Activated CD8-positive, alpha-beta memory T cell treated with anti-CD3 and anti-CD28 coated beads, Interleukin-2, amount 50 U/mL, for 4 hours (primary cell): ENCODE measurements around the gene UFD1.

ENCODE experiments used
- DNase-seq: peaks from one replicate; pipeline ENCODE4 v3.0.0-alpha.2; 2020

UFD1 gene

DNA sequence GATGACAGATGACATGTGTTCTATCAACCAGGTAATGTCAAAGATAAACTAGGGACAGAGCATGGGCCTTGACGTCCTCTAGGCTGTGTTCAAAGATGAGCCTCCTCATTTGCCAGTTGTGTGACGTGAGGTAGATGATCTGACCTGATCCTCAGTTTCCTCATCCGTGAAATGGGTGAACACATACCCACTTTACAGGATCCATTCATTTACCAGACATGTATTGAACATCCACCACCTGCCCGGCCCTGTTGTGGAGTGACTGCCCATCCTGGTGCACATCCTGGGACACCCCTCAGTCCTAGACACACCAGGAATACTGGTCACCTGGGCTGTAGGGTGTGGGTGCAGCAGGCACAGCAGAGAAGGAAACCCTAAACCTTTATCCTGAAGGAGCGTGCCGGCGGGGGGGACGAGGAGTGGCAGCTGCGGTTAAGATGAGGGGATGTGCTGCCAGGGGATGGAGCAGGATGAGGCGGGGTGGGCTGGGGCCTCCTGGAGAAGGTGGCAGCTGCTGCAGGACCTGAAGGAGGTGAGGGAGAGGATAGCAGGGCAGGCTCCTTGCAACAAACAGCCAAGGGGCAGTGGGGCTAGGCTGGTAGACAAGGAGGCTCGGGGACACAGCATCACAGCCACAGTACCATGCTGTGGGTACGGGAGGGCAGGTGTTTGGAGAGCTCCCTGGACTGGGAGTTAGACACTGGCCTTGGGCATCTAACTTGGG lies 36.8 kb upstream of the UFD1 start:
- DNase-seq, result no peak

DNA sequence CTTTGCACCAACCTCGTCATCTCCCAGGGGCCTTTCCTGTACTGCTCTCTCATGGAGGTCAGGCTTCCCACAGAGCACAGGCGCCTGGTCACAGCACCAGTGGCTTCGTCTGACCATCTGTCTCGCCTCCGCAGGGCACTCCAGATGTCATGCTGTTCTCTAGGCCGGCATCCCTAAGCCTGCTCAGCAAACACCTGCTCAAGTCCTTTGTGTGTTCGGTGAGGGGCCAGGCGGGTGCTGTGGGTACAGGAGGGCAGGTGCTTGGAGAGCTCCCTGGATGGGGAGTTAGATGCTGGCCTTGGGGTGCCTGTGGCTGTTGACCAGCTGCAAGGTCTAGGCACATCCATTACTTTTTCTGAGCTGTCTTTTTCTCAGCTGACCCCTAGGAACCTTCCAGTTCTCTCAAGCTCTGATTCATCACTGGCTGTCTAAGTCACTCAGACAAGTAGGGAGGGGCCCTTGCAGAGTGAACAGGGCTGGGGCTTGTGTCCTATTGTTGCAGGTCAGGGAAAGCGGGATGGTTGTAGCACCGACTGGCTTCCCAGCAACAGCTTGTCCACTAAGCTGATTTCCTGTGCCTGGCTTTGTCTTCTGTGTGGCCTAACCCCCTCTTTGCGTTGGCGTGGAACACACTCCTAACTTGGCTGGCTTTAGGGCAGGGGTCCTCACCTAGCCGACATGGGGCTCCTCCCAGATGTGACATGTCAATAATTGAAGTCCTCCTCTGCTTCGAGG lies 36.0 kb upstream of the UFD1 start:
- no peak for DNase-seq

- DNase-seq, result no peak
These were observed 34.8 kb upstream of the UFD1 start for GRCh38 chr22:19513823-19514222.

DNA sequence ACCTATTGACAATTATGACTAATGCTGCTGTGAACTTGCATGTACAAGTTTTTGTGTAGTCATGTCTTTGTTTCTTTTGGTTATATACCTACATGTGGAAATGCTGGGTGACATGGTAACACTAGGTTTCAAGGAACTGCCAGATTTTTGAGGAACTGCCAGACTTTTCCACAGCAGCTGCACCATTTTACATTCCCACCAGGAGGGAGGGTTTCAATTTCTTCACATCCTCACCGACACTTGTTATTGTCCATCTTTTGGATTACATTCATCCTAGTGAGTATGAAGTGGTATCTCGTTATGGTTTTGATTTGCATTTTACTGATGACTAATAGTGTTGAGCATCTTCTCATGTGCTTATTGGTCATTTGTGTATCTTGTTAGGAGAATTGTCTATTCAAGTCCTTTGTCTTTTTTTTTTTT lies 31.9 kb upstream of the UFD1 start:
- DNase-seq, result no peak

DNA sequence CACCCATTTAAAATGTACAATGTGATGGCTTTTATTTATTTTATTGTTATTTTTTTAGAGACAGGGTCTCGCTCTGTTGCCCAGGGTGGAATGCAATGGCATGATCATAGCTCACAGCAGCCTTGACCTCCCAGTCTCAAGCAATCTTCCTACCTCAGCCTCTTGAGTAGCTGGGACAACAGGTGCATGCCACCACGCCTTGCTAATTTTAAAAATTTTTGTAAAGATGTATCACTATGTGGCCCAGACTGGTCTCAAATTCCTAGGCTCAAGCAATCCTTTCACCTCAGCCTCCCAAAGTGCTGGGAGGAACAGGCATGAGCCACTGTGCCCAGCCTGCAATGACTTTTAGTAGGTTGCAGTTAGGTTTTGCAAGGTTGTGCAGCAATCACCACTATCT lies 30.9 kb upstream of the UFD1 start:
- no peak for DNase-seq

DNA sequence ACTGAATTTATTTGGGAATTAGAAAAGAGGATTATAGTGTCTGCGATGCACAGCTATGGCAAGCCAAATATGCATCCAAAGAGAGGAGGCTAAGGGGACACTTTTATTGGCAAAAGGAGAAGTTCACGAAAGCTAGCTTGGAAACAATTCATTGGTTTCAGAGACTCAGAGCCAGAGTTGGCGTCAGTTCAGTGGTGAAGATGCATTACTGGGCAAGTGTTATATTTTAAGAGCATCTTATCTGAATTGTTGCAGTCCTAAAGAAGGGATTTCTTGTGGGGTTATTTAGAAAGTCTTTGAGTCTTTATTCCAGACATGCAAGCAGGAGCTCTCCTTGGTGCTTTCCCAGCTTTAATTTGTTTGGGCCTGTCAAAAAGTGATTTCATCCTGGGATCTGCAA lies 30.2 kb upstream of the UFD1 start:
- no peak for DNase-seq

DNA sequence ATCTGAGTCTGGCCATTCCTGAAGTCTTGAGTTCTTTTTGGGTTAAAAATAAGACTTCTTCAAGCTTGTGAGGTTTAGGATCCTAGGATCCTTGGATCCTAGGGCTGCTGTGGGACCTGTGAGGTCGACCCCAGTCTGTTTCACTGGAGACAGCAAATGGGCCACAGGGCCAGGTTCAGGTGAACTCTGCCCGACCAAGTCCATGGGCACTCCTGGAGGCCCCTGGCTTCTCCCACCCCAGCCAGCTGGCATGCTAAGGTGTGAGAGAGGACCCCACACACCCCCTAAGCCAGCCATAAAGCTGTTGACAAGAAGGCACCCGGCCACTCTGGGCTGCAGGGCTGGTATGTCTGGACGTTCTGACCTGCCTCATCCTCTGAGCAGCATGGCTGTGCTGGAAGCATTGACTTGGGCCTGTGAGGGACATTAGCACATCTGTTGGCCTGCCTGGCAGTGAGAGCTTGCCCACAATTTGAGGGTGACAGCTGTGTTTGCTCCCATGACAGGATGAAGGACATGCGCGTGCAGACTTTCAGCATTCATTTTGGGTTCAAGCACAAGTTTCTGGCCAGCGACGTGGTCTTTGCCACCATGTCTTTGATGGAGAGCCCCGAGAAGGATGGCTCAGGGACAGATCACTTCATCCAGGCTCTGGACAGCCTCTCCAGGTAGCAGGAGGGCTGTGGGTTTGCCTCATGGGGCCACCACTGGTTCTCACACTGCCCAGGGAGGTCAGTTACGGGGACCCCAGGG lies 29.2 kb upstream of the UFD1 start:
- DNase-seq, result no peak

DNA sequence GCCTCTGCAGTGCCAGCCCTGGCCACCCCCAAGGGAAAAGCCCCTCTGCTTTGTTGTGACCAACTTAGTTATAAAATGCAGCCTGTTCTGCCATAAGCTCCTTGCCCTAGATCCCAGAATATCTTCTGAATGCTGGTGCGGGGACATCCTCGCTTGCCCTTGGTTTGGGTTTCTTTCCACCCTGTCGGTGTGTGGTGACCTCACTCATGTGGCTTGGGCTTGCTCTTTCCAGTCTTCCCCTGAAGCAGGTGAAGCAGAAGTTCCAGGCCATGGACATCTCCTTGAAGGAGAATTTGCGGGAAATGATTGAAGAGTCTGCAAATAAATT lies 28.5 kb upstream of the UFD1 start:
- DNase-seq, result no peak

DNA sequence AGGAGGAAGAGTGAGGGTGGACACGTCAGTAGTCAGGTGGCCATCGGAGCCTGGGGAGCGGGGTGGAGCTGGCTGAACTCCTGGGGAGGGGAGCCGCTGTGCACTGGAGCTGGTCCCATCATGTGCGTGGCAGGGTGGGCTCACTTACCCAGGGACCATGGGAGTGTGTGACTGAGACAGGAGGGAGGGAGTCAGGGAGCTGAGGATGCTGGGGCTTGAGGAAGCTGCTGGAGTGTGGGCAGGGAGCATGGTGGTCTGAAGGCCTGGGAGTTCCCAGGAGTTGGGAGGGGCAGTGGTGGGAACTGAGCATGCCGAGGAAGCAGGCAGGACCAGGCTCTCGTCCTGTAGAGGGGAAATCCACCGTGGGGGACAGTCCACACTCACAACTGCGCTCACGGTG lies 27.2 kb upstream of the UFD1 start:
- no peak for DNase-seq

- no peak for DNase-seq
These were observed 26.7 kb upstream of the UFD1 start for GRCh38 chr22:19505735-19506126.

- no peak for DNase-seq
These were observed 26.1 kb upstream of the UFD1 start for GRCh38 chr22:19504900-19505734.

DNA sequence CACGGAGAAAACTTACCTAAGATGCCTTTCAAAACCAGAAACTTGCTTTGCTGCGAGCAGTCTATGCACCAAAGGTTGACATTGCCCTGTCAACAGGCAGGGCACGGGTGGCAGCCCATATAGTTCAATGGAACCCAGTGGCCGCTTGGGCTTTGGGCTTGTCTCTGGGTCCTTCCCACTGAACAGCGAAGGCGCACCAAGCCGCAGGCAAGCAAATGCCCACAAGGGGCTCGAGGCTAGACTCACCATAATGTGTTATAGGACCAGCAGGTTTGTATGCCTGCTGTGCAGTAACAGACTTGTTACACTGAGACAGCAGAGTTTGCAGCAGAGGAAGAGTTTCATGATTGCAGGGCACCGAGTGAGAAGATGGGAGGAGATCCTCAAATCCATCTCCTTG lies 24.9 kb upstream of the UFD1 start:
- no peak for DNase-seq

DNA sequence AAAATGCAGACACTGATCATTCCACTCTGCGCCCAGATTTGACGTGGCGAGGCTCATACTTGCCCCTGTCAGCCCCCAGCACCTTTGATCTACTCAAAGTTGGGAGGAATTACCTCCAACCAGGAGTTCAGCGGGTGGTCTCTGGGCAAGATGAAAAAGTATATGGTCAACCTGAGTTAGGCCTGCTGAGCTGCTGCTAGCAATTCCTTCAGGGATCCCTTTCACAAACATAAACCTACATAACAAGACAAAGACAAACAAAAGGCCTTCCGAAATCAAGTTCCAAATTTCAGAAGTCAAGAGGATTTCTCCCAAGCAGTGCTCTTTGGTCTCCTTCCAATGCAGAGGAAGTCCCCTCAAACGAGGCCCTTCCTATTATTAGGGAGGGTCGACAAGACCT lies 24.4 kb upstream of the UFD1 start:
- no peak for DNase-seq

DNA sequence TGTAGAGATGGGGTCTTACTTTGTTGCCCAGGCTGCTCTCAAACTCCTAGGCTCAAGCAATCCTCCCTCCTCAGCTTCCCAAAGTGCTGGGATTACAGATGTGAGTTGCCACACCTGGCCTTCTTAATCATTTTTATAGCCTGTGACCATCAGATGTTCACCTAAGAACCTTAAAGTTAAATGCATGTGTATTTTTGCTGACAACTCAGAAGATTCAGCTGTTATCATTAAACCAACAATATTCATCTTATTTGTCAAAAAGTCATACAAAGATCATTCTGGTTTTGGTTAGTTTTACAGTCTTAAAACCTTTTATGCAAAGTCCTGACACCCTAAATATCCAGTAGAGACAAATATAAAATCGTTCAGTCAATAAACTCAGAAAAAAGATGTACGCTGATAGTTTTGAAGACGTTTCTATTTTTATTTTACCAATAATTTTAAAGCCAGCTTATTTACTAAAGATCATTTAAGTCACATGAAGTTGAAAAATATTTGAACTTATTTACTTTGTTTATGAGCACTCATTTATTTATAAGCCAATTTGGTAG lies 23.0 kb upstream of the UFD1 start:
- DNase-seq, result no peak

DNA sequence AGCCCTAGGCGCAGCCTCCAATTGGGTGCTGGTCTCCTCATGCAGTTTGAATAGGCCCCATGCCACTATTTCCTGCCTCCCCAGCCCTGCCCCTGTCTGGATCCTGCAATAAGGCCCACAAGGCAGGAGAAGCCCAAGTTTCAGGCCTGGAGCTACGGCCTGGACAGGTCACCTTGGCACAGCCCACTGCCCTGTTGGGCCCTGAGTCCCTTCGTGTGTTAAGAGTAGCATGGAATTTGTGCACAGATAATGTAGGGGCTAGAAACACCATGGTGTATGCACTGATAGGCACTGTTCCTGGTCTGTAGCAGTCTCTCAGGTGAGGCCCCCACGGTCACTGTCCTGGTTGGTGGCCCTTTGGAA lies 20.9 kb upstream of the UFD1 start:
- DNase-seq, result no peak

DNA sequence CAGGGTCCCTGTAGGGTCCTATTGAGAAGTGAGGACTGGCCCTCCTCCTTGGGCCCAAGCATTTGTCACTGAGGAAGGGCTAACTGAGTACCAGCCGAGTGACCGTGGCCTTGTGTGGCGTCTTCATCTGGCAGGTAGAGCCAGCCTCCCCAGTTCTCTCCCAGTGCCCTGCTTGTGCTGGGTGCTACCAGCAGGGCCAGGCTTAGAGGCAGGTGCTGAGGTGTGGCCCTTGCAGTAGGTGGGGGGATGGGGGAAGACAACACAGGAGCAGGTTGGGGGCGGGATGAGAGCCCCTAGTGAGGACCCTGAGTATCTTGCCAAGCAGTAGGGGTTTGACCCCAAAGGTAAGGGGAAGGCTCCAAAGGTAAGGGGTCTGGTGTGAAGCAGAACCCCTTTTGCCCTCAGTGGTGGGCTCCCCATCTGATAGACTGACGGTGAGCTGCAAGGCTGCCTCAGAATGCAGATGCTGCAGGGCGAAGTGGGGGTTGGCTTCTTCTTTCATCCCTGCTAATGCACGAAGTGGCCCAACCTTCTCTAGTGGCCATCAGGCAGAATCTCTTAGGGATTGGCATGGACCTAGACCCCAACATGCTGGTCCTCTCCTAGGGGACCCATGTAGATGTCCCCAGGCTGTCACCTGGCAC lies 20.4 kb upstream of the UFD1 start:
- DNase-seq, result no peak

DNA sequence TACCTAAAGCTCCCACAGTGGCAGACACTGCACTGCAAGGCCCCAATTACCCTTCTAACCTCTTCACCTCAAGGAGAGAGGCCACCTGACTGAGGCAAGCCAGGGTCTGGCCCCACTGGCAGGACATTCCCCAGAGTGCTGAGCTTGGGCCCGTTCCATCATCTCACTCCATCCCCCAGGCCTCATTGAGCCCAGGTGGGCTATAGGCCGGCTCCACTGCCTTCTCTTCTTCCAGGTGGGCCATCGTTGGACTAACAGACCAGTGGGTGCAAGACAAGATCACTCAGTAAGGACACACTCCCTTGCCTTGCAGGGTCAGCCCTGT lies 19.8 kb upstream of the UFD1 start:
- DNase-seq, result no peak

DNA sequence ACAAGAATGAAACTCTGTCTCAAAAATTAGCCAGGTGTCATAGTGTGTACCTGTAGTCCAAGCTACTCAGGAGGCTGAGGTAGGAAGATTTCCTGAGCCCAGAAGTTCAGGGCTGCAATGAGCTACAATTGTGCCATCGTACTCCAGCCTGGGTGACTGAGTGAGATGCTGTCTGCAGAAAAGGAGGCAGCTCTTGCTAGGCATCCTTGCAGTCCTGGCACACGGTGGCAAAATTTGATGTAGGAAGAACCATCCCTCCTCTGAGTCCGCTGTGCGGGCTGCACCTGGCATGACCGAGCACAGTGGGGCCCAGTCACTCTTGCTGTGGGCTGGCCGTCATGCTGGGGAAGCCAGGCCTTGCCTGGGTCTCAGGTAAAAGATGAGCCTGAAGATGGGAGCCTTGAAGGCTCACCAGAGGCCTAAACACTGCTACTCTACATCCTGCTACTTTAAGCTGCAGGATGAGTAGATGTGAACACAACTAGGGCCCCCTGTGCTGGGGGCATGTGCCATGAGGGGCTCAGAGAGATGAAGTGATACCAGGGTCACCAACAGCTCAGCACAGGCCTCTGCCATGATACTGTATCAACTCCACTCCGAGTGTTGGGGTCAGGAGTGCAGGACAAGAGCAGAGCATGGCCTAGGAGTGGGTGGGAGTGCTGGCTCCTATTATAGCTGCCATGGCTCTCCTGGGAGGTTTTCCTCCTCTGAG lies 19.3 kb upstream of the UFD1 start:
- DNase-seq, result no peak

DNA sequence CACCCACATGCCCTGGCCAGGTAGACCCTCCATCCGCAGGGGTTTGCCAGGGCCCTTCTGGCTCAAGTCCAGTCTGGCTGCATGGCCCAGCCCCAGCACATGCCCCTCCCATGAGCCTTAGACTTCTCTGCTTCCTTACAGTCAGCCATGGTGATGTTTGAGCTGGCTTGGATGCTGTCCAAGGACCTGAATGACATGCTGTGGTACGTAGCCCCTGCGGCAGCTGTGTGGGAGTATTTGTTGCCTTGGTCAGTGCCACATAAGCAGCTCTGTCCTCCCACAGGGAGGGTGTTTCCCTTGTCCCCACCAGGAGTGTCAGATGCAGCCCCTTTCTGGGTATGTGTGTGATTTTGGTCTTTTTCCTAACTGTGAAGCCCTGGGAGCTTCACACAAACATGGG lies 18.3 kb upstream of the UFD1 start:
- DNase-seq, result no peak

DNA sequence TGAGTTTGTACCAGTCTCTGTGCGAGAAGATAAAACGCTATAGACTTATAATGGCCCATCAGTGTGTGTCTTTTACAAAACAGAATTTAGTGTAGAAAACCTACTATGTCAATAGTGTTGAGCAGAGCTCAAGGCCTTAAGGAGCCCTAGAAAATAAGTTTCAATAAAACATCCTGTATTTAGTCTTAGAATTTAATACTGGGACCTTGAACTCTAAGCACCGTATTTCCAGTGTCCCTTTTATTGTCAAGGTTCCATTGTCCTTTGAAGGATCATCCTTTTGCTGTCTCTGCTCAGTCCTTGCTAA lies 17.3 kb upstream of the UFD1 start:
- no peak for DNase-seq

GRCh38 chr22:19495562-19496323 lies 16.8 kb upstream of the UFD1 start:
- DNase-seq, result no peak
